Activated T-cell treated with anti-CD3 and anti-CD28 coated beads, Interleukin-2, amount 50 U/mL, for 24 hours (primary cell): ENCODE data around the gene LZIC.

Experiments
- DNase-seq: peaks from one replicate; pipeline ENCODE4 v3.0.0-alpha.2; 2020
- H3K27ac Mint-ChIP-seq: 2 replicates; pipeline ENCODE4 v1.8.0; 2020; ENCODE audit warnings: mild to moderate bottlenecking, mixed read lengths
- H3K27me3 Mint-ChIP-seq: 2 replicates; pipeline ENCODE4 v1.8.0; 2020; ENCODE audit warnings: mixed read lengths
- H3K36me3 Mint-ChIP-seq: 2 replicates; pipeline ENCODE4 v1.8.0; 2020; ENCODE audit warnings: low read depth, mixed read lengths
- H3K4me1 Mint-ChIP-seq: 2 replicates; pipeline ENCODE4 v1.8.0; 2020; ENCODE audit warnings: low read depth, mixed read lengths
- H3K4me3 Mint-ChIP-seq: 2 replicates; pipeline ENCODE4 v1.8.0; 2020; ENCODE audit warnings: mild to moderate bottlenecking, moderate library complexity, mixed read lengths
- H3K9me3 Mint-ChIP-seq: 2 replicates; pipeline ENCODE4 v1.8.0; 2020; ENCODE audit warnings: mixed read lengths

LZIC gene

GRCh38 chr1:9942939-9943788 lies at the start of gene LZIC, which contains the start of gene NMNAT1:
LZIC (minus strand) TSS chr1:9943391; CDS start chr1:9936619, 6,772 bp downstream.
NMNAT1 (plus strand) TSS chr1:9943475; CDS start chr1:9972074, 28,599 bp downstream.
- Mint-ChIP-seq H3K4me3 (peak within 1 kb of the TSS; percentile 96), H3K27ac (peak within 1 kb of the TSS; percentile 98), H3K9me3 (no peaks in the 10 kb centered on the region), H3K27me3 (no peaks in the 10 kb centered on the region), H3K36me3 (peaks cover 44% of the 10 kb centered on the region), H3K4me1 (peaks cover 25% of the 10 kb centered on the region)
- peak; percentile 95 for DNase-seq

- Mint-ChIP-seq H3K4me1 (peaks cover 6% of the 10 kb centered on the region), H3K27ac (no peak overlapping the region), H3K4me3 (no peak overlapping the region), H3K36me3 (no peaks in the 10 kb centered on the region), H3K27me3 (peaks cover 19% of the 10 kb centered on the region), H3K9me3 (no peaks in the 10 kb centered on the region)
- no peak for DNase-seq
Observed at GRCh38 chr1:9992910-9993309, 49.7 kb upstream of the LZIC start.

- H3K36me3 Mint-ChIP-seq = no peaks in the 10 kb centered on the region
- H3K4me1 Mint-ChIP-seq = no peaks in the 10 kb centered on the region
- no peak overlapping the region for H3K27ac Mint-ChIP-seq
- DNase-seq = no peak
- H3K9me3 Mint-ChIP-seq = no peaks in the 10 kb centered on the region
- no peak overlapping the region for H3K4me3 Mint-ChIP-seq
- peaks cover 8% of the 10 kb centered on the region for H3K27me3 Mint-ChIP-seq
Observed at GRCh38 chr1:9990944-9991343, 47.8 kb upstream of the LZIC start.

- Mint-ChIP-seq H3K4me3 (no peak overlapping the region), H3K4me1 (no peaks in the 10 kb centered on the region), H3K27ac (no peak overlapping the region), H3K27me3 (peaks cover 8% of the 10 kb centered on the region), H3K9me3 (no peaks in the 10 kb centered on the region), H3K36me3 (no peaks in the 10 kb centered on the region)
- no peak for DNase-seq
Observed at GRCh38 chr1:9989773-9990172, 46.6 kb upstream of the LZIC start.

GRCh38 chr1:9985001-9985400 lies 41.8 kb upstream of the LZIC start:
- DNase-seq = no peak
- Mint-ChIP-seq H3K27ac (no peak overlapping the region), H3K9me3 (no peaks in the 10 kb centered on the region), H3K27me3 (no peaks in the 10 kb centered on the region), H3K36me3 (peaks cover 22% of the 10 kb centered on the region), H3K4me1 (no peaks in the 10 kb centered on the region), H3K4me3 (no peak overlapping the region)

- H3K9me3 Mint-ChIP-seq = no peaks in the 10 kb centered on the region
- H3K4me1 Mint-ChIP-seq = no peaks in the 10 kb centered on the region
- H3K27me3 Mint-ChIP-seq = no peaks in the 10 kb centered on the region
- no peak for DNase-seq
- H3K27ac Mint-ChIP-seq = no peak overlapping the region
- H3K4me3 Mint-ChIP-seq = no peak overlapping the region
- peaks cover 22% of the 10 kb centered on the region for H3K36me3 Mint-ChIP-seq
Observed at GRCh38 chr1:9984253-9984652, 41.1 kb upstream of the LZIC start.

- Mint-ChIP-seq H3K4me3 (no peak overlapping the region), H3K27me3 (no peaks in the 10 kb centered on the region), H3K36me3 (no peaks in the 10 kb centered on the region), H3K27ac (peak overlapping the region; percentile 37), H3K9me3 (no peaks in the 10 kb centered on the region), H3K4me1 (no peaks in the 10 kb centered on the region)
- DNase-seq = no peak
Observed at GRCh38 chr1:9960706-9961562, 17.7 kb upstream of the LZIC start.

- Mint-ChIP-seq H3K4me3 (no peak overlapping the region), H3K36me3 (no peaks in the 10 kb centered on the region), H3K27ac (no peak overlapping the region), H3K9me3 (no peaks in the 10 kb centered on the region), H3K4me1 (no peaks in the 10 kb centered on the region), H3K27me3 (no peaks in the 10 kb centered on the region)
- DNase-seq = no peak
Observed at GRCh38 chr1:9960011-9960410, 16.8 kb upstream of the LZIC start.

- no peak for DNase-seq
- Mint-ChIP-seq H3K4me1 (no peaks in the 10 kb centered on the region), H3K36me3 (no peaks in the 10 kb centered on the region), H3K27ac (no peak overlapping the region), H3K9me3 (no peaks in the 10 kb centered on the region), H3K27me3 (no peaks in the 10 kb centered on the region), H3K4me3 (no peak overlapping the region)
Observed at GRCh38 chr1:9957726-9958125, 14.5 kb upstream of the LZIC start.

GRCh38 chr1:9946315-9946714 lies 3.1 kb upstream of the LZIC start:
- peaks cover 27% of the 10 kb centered on the region for H3K36me3 Mint-ChIP-seq
- no peak overlapping the region for H3K4me3 Mint-ChIP-seq
- DNase-seq = no peak
- no peak overlapping the region for H3K27ac Mint-ChIP-seq
- H3K4me1 Mint-ChIP-seq = peaks cover 26% of the 10 kb centered on the region
- H3K9me3 Mint-ChIP-seq = no peaks in the 10 kb centered on the region
- no peaks in the 10 kb centered on the region for H3K27me3 Mint-ChIP-seq

- H3K4me3 Mint-ChIP-seq = peak overlapping the region; percentile 96
- no peaks in the 10 kb centered on the region for H3K27me3 Mint-ChIP-seq
- peak overlapping the region; percentile 98 for H3K27ac Mint-ChIP-seq
- peaks cover 42% of the 10 kb centered on the region for H3K36me3 Mint-ChIP-seq
- no peak for DNase-seq
- H3K9me3 Mint-ChIP-seq = no peaks in the 10 kb centered on the region
- peaks cover 25% of the 10 kb centered on the region for H3K4me1 Mint-ChIP-seq
Observed at GRCh38 chr1:9942399-9942938, 722 bp downstream of the LZIC start.

GRCh38 chr1:9929431-9930385 lies 13.5 kb downstream of the LZIC start:
- no peaks in the 10 kb centered on the region for H3K9me3 Mint-ChIP-seq

GRCh38 chr1:9927259-9927658 lies 15.9 kb downstream of the LZIC start:
- no peak overlapping the region for H3K4me3 Mint-ChIP-seq
- DNase-seq = no peak
- peaks cover 32% of the 10 kb centered on the region for H3K36me3 Mint-ChIP-seq
- no peaks in the 10 kb centered on the region for H3K4me1 Mint-ChIP-seq
- H3K27ac Mint-ChIP-seq = no peak overlapping the region
- no peaks in the 10 kb centered on the region for H3K27me3 Mint-ChIP-seq
- no peaks in the 10 kb centered on the region for H3K9me3 Mint-ChIP-seq

More at GRCh38 chr1:9929431-9930385, 13.5 kb downstream of the LZIC start:
- Mint-ChIP-seq H3K36me3 (peaks cover 51% of the 10 kb centered on the region), H3K27me3 (no peaks in the 10 kb centered on the region), H3K4me3 (no peak overlapping the region), H3K27ac (no peak overlapping the region), H3K4me1 (no peaks in the 10 kb centered on the region)
- no peak for DNase-seq

GRCh38 chr1:9922342-9922741 lies 20.8 kb downstream of the LZIC start:
- H3K4me3 Mint-ChIP-seq = no peak overlapping the region
- no peak for DNase-seq
- no peak overlapping the region for H3K27ac Mint-ChIP-seq
- peaks cover 9% of the 10 kb centered on the region for H3K4me1 Mint-ChIP-seq
- H3K27me3 Mint-ChIP-seq = no peaks in the 10 kb centered on the region
- H3K9me3 Mint-ChIP-seq = no peaks in the 10 kb centered on the region
- H3K36me3 Mint-ChIP-seq = peaks cover 2% of the 10 kb centered on the region
